ENCODE data around the gene OR2K2.
"Not testable (repeated sequence)": the region's sequence is repeated elsewhere in the genome, so short reads cannot be mapped to it uniquely, and the experiment has no call there.

Gene OR2K2

DNA sequence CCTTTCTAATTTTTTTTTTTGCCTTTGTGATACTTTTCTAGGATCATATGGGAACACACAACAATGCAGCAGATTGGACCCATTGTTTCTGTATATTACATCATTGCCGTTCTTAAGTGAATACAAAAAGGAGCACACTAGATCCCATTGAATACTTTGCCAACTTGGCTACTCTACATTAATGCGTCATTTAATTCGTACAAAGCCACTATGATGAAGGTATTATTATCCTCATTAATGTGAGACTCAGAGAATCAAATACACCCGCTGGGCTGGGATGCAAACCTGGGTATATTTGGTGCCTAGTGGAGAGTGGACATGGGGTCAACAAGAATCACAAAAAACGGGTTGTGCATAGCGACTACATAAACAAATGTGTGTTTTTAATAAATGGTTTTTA lies 31.9 kb downstream of the OR2K2 start:
- DNase-seq (ENCODE audit: low read depth in 2 of 2): no peak

DNA sequence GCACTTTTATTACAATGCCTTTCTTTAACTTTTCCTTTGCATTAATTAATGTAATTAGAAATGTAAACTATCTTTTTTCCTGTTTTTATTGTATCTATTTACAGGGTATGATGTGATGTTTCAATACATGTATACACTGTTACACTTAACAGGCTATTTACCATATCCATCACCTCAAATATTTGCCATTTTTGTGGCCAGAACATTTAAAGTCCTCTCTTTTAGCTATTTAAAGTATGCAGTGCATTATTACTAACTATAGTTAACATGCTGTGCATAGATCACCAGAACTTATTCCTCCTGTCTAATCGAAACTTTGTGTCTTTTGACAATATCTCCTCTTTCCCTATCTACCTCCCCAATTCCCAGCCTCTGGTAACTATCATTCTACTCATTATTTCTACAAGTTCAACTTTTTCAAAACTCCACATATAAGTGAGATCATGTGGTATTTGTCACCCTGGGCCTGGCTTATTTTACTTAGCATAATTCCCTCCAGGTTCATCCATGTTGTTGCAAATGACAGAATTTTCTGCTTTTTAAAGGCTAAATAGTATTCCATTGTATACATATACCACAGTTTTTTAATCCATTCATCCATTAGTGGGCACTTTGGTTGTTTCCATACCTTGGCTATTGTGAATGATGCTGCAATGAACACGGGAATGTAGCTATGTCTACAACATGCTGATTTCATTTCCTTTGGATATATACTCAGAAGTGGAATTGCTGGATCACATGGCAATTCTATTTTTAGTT lies 32.8 kb downstream of the OR2K2 start:
- DNase-seq (ENCODE audit: low read depth in 2 of 2): peak in 1 of 2 experiments; percentile 30

DNA sequence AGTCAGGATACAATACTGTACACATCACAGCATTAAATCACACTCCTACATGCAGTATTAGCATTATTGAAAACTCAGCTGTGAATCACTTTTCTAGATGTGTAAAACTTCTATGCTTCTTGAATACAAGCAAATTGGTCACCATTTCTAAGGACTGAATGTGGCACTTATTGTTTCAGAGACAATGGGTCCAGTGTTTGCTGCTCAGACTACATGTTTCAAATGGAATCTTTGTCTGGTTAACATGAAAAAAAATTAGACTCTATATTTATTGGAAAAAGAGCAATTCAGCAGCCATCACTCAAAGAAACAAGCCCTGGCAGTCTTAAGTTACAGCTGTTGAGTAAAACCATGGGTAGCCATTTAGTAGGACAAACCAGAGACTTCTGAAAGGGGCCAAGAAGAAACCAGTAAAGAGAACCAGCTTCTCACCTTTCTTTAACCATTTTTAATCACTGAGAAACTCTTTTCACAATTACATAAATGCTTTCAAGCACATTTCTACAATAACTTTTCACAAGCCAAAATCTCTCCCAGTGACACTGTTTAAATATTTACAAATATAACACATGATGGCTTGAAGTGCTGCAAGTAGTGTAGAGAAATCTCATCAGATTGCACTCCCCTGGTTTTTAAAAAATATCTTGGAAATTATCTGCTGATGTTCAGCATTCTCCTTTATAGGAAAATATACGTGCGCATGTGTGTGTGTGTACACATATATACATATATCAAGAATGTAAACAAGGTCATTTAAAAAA lies 35.2 kb downstream of the OR2K2 start:
- no peak for DNase-seq (ENCODE audit: low read depth in 2 of 2)

DNA sequence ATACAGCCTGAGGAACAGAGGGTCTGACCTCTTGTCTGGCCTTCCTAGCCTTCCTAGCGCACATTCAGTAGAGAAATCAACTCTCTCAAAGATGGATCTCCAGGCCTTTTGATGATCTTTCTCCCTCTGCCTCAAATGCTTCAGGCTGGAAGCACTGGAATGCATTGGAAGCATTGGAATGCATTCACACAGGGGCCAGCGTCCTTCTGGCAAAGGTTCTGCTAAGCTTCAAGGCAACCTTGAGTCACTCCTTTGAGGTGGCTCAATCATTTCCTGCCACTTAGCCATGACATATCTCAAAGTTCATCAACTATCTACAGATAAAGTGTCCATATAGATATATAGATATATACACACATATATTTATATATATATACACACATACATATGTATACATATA lies 42.9 kb downstream of the OR2K2 start:
- peak; percentile 68 to 69 for DNase-seq (ENCODE audit: low read depth in 2 of 2)

DNA sequence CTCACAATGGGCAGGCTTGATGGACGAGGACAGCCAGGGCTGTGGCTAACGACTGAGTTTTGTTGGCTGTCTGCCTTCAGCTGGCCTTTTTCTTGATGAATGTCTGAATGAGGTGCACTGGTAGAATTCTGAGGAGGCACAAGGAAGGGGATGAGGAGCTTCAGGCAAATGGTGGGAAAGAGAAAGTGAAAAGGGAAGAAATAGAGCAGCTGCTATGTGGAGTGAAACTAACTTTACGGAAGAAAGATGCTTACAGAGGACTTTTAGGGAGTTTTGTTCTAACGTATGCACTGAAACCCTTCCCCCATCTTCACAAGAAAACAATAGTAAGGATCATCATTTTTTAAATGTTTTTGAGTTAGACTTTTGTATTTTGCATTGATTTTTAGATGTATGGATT lies 45.3 kb downstream of the OR2K2 start:
- DNase-seq (ENCODE audit: low read depth in 2 of 2): no peak

DNA sequence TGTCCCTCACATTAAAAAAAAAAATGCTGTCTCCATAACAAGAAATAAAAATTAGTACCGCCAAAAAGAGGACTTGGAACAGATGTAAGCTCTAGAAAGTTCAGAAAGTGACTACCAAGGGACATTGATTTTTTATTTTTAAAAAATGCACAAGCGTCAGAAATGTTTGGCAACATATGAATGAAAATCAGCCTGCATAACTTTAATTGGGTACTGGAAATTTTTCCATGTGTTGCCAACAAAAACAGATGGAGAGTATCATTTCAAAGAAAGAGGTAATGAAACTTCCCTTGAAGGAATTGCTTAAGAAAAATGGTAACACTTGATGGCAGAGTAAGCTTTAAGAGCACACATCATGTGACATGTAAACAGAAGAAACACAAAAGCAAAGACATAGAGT lies 47.2 kb downstream of the OR2K2 start:
- no peak for DNase-seq (ENCODE audit: low read depth in 2 of 2)

DNA sequence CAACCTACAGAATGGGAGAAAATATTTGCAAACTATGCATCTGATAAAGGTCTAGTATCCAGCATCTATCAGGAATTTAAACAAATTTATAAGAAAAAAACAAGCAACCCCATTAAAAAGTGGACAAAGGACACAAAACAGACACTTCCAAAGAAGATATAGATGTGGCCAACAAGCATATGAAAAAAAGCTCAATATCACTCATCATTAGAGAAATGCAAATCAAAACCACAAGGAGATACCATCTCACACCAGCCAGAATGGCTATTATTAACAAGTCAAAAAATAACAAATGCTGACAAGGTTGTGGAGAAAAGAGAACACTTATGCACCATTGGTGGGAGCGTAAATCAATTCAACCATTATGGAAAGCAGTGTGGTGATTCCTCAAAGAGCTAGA lies 49.2 kb downstream of the OR2K2 start:
- not testable (repeated sequence) for DNase-seq (ENCODE audit: low read depth in 2 of 2)
